Measurements from ENCODE around the gene ANKIB1.

DNA sequence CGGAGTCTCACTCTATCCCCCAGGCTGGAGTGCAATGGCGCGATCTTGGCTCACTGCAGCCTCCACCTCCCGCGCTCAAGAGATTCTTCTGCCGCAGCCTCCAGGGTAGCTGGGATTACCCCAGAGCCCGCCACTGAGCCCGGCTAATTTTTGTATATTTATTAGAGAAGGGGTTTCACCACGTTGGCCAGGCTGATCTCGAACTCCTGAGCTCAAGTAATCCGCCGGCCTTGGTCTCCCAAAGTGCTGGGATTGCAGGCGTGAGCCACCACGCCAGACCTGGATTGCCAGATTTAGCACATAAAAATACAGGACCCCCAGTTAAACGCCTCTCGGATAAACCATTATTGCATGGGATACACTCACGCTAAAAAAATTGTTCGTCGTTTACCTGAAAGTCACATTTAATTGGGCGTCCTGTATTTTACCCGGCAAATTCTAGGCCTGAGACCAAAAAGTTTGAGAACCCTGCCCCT, 201.1 kb downstream of the ANKIB1 start:
- TF ChIP-seq SPI1 (IDR thresholded peaks at IDR 0.05; ENCODE audit: low read depth, low read length) (no peak), POLR2A (IDR thresholded peaks at IDR 0.05; ENCODE audit: low read depth, low read length) (no peak)

Measured in GM12891 (cell line).